Endothelial cell (in vitro differentiated cells): ENCODE data around the gene DENND1A. TPM values are rescaled to one million over a fixed set of nuclear protein-coding genes. Genes with fewer than 3 reads are reported as not detected.

Experiments used
- DNase-seq: peaks from one replicate; pipeline ENCODE4 v3.0.0; 2021; ENCODE audit warnings: low spot score
- H3K27ac Mint-ChIP-seq: one replicate; pipeline ENCODE4 v1.8.0; 2021; ENCODE audit warnings: mixed read lengths, inconsistent platforms; ENCODE audit not compliant: unreplicated experiment
- H3K27me3 Mint-ChIP-seq: one replicate; pipeline ENCODE4 v1.8.0; 2021; ENCODE audit warnings: mild to moderate bottlenecking, moderate library complexity, mixed read lengths, inconsistent platforms; ENCODE audit not compliant: unreplicated experiment
- H3K36me3 Mint-ChIP-seq: one replicate; pipeline ENCODE4 v1.8.0; 2021; ENCODE audit warnings: mild to moderate bottlenecking, low read depth, mixed read lengths, inconsistent platforms; ENCODE audit not compliant: unreplicated experiment
- H3K4me1 Mint-ChIP-seq: one replicate; pipeline ENCODE4 v1.8.0; 2021; ENCODE audit warnings: mild to moderate bottlenecking, mixed read lengths, inconsistent platforms; ENCODE audit not compliant: unreplicated experiment
- H3K4me3 Mint-ChIP-seq: one replicate; pipeline ENCODE4 v1.8.0; 2021; ENCODE audit warnings: mild to moderate bottlenecking, mixed read lengths, inconsistent platforms; ENCODE audit not compliant: unreplicated experiment
- H3K9me3 Mint-ChIP-seq: one replicate; pipeline ENCODE4 v1.8.0; 2021; ENCODE audit warnings: mixed read lengths, inconsistent platforms; ENCODE audit not compliant: unreplicated experiment
- total RNA-seq: library from RNA; stranded (reverse); fragmentation: NEBNext Ultra II Directional; extraction: Animal tissue kit (Norgen Biotek cat#: 25700); gene quantifications from one replicate; pipeline ENCODE4 v1.2.1, GENCODE V29; 2021; ENCODE audit not compliant: unreplicated experiment
- TF ChIP-seq, protein P1 (sequence below): fragments of 200-600 bp; sonication (generic); IDR thresholded peaks from one replicate; pipeline ENCODE4 v1.5.0; 2021; ENCODE audit warnings: antibody characterized with exemption; ENCODE audit not compliant: unreplicated experiment

DENND1A gene
- total RNA-seq, 1 donor from 2014 or later = 14.1 TPM

DNA sequence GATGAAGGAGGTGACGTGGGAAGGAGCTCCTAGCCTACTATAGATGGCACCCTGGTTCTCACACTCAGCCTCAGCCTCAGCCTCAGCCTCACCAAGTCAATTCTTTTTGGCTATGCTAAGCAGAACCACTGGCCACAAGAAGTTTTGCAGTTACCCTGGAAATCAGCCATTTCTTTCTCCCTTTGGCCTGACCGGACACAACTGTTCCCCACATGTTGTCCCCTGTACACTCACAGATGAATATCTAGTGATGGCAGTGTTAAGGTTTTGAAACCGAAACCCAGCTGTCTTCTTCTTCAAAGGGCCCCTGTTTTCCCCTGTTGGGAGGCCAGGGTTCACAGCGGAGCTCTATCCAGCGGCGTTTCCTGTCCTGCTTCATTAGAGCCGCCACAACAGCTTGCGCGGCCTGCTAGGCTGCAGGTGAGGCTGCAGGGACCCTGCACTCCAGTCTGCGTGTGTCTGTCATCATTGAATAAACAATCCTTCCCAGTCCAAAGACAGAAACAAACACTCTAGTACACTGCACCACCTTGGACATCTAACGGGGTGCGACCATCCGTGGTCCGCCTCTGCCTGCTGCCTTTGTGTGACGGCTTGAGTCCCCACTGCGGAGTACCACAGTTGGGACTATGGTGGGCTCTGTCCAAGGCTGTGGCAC lies 250.5 kb downstream of the DENND1A start:
- no peaks in the 10 kb centered on the region for H3K9me3 Mint-ChIP-seq
- TF ChIP-seq, protein P1, sequence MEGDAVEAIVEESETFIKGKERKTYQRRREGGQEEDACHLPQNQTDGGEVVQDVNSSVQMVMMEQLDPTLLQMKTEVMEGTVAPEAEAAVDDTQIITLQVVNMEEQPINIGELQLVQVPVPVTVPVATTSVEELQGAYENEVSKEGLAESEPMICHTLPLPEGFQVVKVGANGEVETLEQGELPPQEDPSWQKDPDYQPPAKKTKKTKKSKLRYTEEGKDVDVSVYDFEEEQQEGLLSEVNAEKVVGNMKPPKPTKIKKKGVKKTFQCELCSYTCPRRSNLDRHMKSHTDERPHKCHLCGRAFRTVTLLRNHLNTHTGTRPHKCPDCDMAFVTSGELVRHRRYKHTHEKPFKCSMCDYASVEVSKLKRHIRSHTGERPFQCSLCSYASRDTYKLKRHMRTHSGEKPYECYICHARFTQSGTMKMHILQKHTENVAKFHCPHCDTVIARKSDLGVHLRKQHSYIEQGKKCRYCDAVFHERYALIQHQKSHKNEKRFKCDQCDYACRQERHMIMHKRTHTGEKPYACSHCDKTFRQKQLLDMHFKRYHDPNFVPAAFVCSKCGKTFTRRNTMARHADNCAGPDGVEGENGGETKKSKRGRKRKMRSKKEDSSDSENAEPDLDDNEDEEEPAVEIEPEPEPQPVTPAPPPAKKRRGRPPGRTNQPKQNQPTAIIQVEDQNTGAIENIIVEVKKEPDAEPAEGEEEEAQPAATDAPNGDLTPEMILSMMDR = no peak
- peaks cover 3% of the 10 kb centered on the region for H3K27me3 Mint-ChIP-seq
- no peak overlapping the region for H3K27ac Mint-ChIP-seq
- H3K4me1 Mint-ChIP-seq = peaks cover 5% of the 10 kb centered on the region
- peaks cover 9% of the 10 kb centered on the region for H3K36me3 Mint-ChIP-seq
- no peak overlapping the region for H3K4me3 Mint-ChIP-seq
- no peak for DNase-seq

DNA sequence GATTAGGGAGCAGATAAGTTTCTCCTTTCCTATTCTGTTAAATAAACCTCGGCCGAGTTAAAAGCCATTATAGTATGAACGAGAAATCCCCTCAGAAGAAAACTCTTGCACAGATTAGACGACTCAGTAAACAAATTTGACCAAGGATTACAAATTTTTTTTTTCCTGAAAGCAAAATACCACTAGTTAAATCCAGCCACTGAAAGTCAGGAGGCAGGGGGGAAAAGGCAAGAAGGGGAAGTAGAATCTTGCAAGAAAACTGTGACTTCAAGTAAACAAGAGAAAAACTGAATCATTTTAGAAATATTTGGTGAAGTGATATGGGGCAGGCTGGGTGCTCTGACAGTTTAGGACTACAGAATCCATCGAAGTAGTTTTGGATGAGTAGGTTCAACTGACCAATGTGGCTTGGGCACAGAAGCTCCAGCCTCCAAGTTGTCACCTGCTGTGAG lies 251.0 kb downstream of the DENND1A start:
- TF ChIP-seq, protein P1 = no peak
- no peak for DNase-seq
- Mint-ChIP-seq H3K4me3 (no peak overlapping the region), H3K4me1 (peaks cover 5% of the 10 kb centered on the region), H3K27ac (no peak overlapping the region), H3K36me3 (peaks cover 14% of the 10 kb centered on the region), H3K9me3 (no peaks in the 10 kb centered on the region), H3K27me3 (peaks cover 4% of the 10 kb centered on the region)

DNA sequence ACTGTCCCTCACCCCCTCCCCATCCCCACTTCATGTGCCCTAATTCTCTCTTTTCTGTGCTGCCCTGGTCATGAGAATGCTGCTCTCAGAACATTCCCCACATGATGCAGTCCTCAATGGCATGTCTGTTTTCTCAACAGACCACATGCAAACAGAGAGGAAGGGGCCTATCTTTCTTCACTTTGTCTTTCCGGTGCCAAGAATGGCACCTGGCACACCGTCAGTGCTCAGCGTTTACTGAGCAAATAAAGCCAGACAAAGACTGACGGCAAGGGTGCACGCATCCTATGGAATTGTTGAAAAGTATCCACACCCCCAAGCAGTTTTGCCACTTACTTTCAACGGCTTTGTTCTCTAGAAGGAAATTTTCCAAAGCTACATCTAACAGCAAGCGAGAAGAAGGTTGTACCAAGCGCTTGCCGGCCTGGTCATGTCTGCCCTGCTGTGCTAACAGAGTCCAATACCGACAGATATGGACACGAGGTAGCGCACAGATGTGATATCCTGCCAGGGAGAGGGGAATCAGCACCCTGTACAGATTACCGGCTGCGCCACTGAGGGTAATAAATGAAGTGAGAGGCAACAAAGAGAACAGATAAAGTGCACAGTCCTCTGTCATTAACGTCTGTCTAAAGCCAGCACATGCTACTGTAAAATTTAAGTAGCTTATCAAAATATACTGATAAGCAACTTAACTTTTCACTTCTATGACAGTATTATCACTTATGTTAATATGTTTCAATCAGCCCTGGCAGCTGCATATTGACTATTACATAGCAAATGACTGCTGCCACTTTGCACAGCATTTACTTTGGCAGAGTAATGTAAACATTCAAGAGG lies 251.7 kb downstream of the DENND1A start:
- peaks cover 4% of the 10 kb centered on the region for H3K27me3 Mint-ChIP-seq
- TF ChIP-seq, protein P1 = no peak
- no peak for DNase-seq

DNA sequence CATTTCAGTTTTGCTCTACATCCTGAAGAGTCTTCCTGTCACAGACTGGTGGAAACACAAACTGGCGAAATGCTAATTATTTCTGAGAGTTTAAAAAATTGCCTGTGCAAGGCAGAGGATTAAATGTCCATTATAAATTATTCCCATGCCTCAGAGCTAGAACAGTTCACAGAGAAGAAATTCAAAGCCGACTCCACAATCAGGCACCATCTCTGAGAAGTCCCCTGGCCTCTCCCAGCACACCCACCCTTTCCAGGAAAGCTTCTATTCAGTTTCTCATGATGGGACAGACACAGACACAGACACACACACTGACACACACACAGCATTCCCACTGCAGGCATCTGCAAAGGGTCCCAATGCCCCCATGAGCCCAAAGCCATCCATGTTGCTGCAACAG lies 253.1 kb downstream of the DENND1A start:
- Mint-ChIP-seq H3K4me1 (peaks cover 5% of the 10 kb centered on the region), H3K36me3 (peaks cover 15% of the 10 kb centered on the region), H3K4me3 (no peak overlapping the region), H3K27me3 (peaks cover 4% of the 10 kb centered on the region), H3K9me3 (no peaks in the 10 kb centered on the region), H3K27ac (peak overlapping the region; percentile 15)
- no peak for DNase-seq
- TF ChIP-seq, protein P1 = no peak

More for the DNA sequence above, 251.7 kb downstream of the DENND1A start:
- Mint-ChIP-seq H3K4me3 (no peak overlapping the region), H3K9me3 (no peaks in the 10 kb centered on the region), H3K4me1 (peaks cover 5% of the 10 kb centered on the region), H3K36me3 (peaks cover 15% of the 10 kb centered on the region), H3K27ac (no peak overlapping the region)

DNA sequence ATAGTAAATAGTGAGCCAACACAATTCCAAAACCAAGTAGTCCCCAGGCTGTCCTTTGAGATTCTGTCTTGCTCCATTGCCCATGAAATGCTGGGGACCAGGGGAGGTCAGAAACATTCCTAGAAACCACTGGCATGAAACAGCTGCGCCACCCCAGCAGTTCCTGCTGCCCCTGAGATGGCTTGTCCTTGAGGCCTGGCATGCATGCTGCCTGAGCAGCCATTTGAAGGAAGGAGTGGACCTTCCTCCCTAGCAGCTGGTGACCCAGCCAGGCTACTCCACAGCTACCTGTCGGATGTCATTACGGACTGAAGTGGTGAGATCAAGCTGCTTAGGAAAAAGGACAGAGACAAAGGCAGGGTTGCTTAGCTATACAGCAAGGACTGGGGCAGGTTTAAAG lies 260.6 kb downstream of the DENND1A start:
- Mint-ChIP-seq H3K9me3 (no peaks in the 10 kb centered on the region), H3K36me3 (peaks cover 13% of the 10 kb centered on the region), H3K4me3 (no peak overlapping the region), H3K4me1 (no peaks in the 10 kb centered on the region), H3K27me3 (peaks cover 2% of the 10 kb centered on the region), H3K27ac (no peak overlapping the region)
- TF ChIP-seq, protein P1 = no peak
- DNase-seq = no peak
